Stimulated activated CD4-positive, alpha-beta T cell treated with anti-CD3 and anti-CD28 coated beads, TNF-alpha, amount 100 ng/mL, for 4 hours (primary cell): Measurements from ENCODE around the gene ADAT3.
"Not testable (repeated sequence)": the region's sequence is repeated elsewhere in the genome, so short reads cannot be mapped to it uniquely, and the experiment has no call there.

Source experiments
- DNase-seq, 3 experiments: peaks; one replicate each; pipeline ENCODE4 v3.0.0-alpha.2; 2020; ENCODE audit warnings: low read depth in 3 of 3

Gene ADAT3

DNA sequence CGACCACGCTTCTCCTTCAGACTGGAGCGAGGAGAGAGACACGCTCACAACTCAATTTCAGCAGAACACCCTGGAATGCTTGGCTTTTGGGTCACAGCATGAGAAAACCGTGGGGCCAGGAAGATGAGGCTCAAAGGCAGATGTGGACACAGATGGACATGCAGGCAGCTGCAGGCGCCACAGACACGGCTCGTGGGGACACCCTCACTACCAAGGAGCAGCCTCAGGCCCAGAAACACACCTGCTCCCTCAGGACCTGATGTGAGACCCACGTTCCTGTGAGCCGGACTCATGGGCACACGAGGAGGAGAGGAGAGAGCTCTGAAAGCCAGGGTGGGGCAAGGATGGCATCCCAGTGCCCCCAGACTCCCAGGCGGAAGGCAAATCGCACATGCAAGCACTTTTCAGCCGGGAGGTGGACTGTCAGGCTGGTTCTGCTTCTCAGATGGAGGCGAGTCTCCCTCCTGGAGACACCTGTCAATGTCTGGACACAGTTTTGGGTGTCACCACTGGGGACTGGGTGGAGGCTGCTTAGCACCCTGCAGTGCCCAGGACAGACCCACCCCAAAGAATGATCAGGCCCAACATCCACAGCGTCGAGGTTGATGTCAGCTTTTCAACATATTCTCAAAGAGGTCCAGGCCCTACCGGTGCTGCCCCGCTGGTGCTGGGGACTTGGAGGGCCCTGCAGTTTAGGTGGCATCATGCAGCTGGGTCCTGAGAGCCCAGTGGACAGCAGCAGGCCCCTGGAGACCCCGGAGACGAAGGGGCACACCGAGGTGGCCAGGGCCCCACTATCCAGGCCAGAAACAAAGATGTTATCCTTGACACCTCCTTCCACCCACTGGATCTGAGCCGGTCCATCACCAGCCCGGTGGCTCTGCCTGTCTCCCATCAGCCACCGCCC is 22.2 kb upstream of the ADAT3 start:
- DNase-seq, result no peak

DNA sequence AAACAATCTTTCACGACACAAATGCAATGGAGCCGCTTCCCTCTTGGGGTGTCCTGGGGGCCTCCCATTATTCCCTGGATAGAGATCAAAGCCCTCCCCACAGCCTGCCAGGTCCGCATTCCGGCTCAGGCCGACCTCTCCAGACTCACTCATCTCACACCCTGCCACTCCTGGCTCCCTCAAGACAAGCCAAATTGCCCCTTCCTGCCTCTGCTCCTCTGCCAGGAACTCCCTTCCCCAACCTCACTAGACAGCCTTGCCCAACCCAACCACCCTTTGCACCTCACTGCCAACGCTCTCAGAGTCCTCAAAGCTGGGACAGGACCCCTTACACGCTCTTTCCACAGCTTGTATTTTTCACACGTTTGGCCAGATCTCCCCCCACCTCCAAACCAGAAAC is 21.4 kb upstream of the ADAT3 start:
- DNase-seq, result no peak

- no peak for DNase-seq
Observed at GRCh38 chr19:1884291-1884718, 20.9 kb upstream of the ADAT3 start.

DNA sequence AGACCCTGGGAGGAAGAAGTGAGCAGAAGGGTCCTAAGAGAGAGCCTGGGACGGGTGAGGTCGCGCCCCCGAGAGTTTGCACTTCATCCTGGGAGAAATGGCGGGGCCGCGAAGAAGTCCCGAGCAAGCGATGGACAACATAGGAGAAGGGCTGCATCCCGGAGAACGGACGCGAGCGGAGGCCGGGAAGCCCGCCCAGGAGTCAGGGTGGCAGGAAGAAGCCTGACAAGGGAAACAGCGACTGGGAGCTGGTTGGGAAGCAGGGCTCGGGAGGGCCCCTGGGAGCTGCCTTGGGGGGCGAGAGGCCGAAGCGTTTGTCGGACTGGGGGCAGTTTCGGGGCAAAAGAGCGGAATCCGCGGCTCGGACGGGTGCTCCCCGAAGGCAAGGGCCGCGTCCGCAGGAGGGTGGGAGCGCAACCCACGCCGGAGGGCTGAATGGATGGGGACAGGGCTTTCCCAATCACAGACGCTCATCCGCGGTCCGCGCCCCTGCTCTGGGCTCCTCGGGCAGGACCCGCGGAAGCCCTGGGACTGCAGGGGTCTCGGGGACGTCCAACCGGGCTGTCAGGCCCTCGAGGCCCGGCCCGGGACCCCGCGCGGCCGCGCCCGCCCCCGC is 20.4 kb upstream of the ADAT3 start:
- DNase-seq, result no peak

DNA sequence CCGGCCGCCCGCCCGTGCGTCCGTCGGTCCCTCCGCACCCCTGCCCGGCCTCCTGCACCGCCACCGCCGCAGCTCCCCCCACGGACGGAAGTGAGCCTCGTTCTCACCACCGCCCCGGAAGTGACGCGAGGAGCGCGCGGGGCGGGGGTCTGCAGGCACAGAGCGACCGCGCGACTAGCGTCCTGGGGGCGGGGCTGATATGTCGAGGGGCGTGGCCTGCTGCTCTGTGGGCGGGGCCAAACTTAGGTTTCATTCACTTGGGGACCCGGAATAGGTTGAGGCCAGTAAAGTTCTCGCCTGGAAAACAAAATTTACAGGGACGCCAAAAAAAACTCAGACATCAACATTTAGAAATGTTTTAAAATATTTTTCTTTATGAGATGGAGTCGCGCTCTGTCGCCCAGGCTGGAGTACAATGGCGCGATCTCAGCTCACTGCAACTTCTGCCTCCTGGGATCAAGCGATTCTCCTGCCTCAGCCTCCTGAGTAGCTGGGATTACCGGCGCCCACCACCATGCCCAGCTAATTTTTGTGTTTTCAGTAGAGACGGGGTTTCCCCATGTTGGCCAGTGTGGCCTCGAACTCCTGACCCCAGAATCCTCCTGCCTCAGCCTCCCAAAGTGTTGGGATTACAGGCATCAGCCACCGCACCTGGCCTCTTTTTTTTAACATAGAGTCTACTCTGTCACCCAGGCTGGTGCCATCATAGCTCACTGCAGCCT is 19.6 kb upstream of the ADAT3 start, which contains the start of gene ABHD17A:
ABHD17A (minus strand) TSS at position 99 of the 722 bp plus-strand sequence. CDS start 3,930 bp downstream, outside the sequence.
- peak; percentile 89 to 95 (median 91) for DNase-seq

GRCh38 chr19:1886360-1886759 is 18.8 kb upstream of the ADAT3 start:
- DNase-seq, result not testable (repeated sequence)

- no peak for DNase-seq
Observed at GRCh38 chr19:1888385-1888784, 16.8 kb upstream of the ADAT3 start.

- DNase-seq, result no peak
Observed at GRCh38 chr19:1889907-1890306, 15.3 kb upstream of the ADAT3 start.

- no peak for DNase-seq
Observed at GRCh38 chr19:1893791-1894190, 11.4 kb upstream of the ADAT3 start.

GRCh38 chr19:1896508-1896907 is 8.7 kb upstream of the ADAT3 start:
- no peak for DNase-seq

DNA sequence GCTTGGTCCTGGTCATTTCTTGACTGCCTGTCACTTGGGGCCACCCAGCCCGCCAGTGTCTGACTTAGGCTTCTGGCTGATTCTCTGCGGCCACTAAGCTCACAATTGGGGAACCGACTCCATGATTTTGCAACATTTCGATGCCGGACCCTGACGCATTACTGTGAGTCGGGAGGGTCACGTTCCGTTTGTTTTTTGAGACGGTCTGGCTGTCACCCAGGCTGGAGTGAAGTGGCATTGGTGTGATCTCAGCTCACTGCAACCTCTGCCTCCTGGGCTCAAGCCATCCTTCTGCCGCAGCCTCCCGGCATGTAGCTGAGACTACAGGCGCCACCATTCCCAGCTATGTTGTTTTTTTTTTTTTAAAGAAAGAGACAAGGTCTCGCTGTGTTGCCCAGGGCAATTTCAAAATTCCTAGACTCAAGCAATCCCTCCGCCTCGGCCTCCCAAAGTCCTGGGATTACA is 3.2 kb upstream of the ADAT3 start:
- DNase-seq, result no peak

GRCh38 chr19:1902923-1903322 is 2.3 kb upstream of the ADAT3 start:
- DNase-seq, result no peak

DNA sequence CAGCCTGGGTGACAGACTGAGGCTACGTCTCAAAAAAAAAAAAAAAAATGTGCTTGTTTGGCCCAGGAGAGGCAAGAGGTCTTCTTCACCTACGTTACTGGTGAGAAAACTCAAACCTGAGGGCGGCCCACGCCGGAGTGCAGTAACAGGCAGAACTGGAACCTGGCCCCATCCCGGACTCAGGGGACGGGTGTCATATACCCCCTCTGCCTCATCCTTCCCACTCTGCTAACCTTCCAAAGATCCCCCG is 414 bp upstream of the ADAT3 start:
- no peak for DNase-seq

- DNase-seq, result no peak
Observed at GRCh38 chr19:1905863-1906375, 720 bp downstream of the ADAT3 start.

DNA sequence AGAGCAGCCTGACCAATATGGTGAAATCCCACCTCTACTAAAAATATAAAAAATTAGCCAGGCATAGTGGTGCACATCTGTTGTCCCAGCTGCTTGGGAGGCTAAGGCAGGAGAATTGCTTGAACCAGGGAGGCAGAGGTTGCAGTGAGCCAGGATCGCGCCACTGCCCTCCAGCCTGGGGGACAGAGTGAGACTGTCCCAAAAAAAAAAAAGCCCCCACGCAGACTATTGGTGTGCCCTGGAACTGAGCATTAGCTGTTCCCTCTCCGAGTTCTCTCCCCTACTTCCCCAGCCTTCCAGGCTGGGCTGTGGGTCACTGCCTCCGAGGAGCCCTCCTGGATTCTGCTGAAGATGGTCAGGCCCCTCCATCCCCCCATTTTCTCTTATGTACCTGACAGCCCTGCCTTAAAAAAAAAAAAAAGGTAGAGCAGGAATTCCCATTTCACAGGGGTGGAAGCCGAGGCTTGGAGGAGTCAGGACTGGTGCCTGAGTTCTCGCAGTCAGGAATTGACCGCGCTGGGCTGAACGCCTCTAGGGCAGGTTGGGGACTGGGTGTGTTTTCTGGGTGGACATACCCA is 1.9 kb downstream of the ADAT3 start:
- no peak for DNase-seq

- no peak for DNase-seq
Observed at GRCh38 chr19:1907563-1908363, 2.6 kb downstream of the ADAT3 start.

- DNase-seq, result no peak
Observed at GRCh38 chr19:1908364-1908678, 3.1 kb downstream of the ADAT3 start.

GRCh38 chr19:1909761-1910080 is 4.5 kb downstream of the ADAT3 start:
- DNase-seq, result no peak

- DNase-seq, result no peak
Observed at GRCh38 chr19:1910177-1910576, 5.0 kb downstream of the ADAT3 start.

DNA sequence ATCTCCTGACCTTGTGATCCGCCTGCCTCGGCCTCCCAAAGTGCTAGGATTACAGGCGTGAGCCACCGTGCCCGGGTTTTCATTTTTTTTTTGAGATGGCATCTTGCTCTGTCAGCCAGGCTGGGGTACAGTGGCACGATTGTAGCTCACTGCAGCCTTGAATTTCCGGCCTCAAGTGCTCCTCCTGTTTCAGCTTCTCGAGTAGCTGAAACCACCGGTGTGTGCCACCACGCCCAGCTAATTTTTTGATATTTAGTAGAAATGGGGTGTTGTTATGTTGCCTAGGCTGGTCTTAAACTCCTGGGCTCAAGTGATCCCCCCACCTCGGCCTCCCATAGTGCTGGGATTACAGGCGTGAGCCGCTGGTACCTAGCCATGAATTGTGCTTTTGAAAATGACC is 5.9 kb downstream of the ADAT3 start:
- DNase-seq, result no peak

DNA sequence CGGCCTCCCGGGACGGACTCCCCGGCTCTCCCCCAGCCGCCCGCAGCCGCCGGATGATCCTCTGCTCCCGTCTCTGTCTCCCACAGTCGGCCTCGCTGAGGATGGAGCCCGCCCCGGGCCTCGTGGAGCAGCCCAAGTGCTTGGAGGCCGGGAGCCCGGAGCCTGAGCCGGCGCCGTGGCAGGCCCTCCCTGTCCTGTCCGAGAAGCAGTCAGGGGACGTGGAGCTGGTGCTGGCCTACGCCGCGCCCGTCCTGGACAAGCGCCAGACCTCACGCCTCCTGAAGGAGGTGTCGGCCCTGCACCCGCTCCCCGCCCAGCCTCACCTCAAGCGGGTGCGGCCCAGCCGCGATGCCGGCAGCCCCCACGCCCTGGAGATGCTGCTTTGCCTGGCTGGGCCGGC is 6.8 kb downstream of the ADAT3 start:
- no peak for DNase-seq
